Brain microvascular endothelial cell (primary cell): ENCODE measurements around the gene ZNF664.

ENCODE experiments used
- DNase-seq: peaks from one replicate; pipeline ENCODE4 v3.0.0-alpha.2; 2020
- H3K27ac ChIP-seq: fragments of 250-450 bp; sonication (Bioruptor Pico); 2 replicates; pipeline ENCODE4 v1.5.1; 2020; ENCODE audit warnings: mild to moderate bottlenecking, moderate library complexity
- H3K27me3 ChIP-seq: fragments of 250-450 bp; sonication (Bioruptor Pico); replicated peaks from 2 replicates; pipeline ENCODE4 v1.5.1; 2020; ENCODE audit warnings: mild to moderate bottlenecking
- H3K36me3 ChIP-seq: fragments of 250-450 bp; sonication (Bioruptor Pico); replicated peaks from 2 replicates; pipeline ENCODE4 v1.5.1; 2020; ENCODE audit warnings: mild to moderate bottlenecking
- H3K4me3 ChIP-seq: 2 replicates; pipeline ENCODE4 v1.5.1; 2011; ENCODE audit warnings: low read depth, mild to moderate bottlenecking, control low read depth, low read length, moderate library complexity
- CTCF ChIP-seq: IDR thresholded peaks from 2 replicates; pipeline ENCODE4 v1.5.1; 2011; ENCODE audit warnings: low read depth, mild to moderate bottlenecking, moderate library complexity, low read length, control low read depth, inconsistent platforms; ENCODE audit errors: missing control alignments
- in situ Hi-C: cut with HindIII; loops from 2 replicates; pipeline ENCODE4 v1.10.0; 2017; ENCODE audit warnings: low sequenced_read_pairs, low pct_ligation_motif_present

ZNF664 gene

GRCh38 chr12:124045671-124046455 is 72.8 kb downstream of the ZNF664 start:
- Histone ChIP-seq H3K36me3 (no peaks in the 10 kb centered on the region), H3K27ac (no peak overlapping the region), H3K27me3 (peaks cover 2% of the 10 kb centered on the region), H3K4me3 (no peak overlapping the region)
- no peak for DNase-seq
- in situ Hi-C loops: no loop called here
- no peak for TF ChIP-seq CTCF

- in situ Hi-C loops: no loop called here
- no peak for TF ChIP-seq CTCF
- H3K36me3 ChIP-seq: no peaks in the 10 kb centered on the region
- no peak overlapping the region for H3K4me3 ChIP-seq
- DNase-seq: no peak
- H3K27ac ChIP-seq: no peak overlapping the region
- peaks cover 2% of the 10 kb centered on the region for H3K27me3 ChIP-seq
Observed at GRCh38 chr12:124046456-124046740, 73.4 kb downstream of the ZNF664 start.

DNA sequence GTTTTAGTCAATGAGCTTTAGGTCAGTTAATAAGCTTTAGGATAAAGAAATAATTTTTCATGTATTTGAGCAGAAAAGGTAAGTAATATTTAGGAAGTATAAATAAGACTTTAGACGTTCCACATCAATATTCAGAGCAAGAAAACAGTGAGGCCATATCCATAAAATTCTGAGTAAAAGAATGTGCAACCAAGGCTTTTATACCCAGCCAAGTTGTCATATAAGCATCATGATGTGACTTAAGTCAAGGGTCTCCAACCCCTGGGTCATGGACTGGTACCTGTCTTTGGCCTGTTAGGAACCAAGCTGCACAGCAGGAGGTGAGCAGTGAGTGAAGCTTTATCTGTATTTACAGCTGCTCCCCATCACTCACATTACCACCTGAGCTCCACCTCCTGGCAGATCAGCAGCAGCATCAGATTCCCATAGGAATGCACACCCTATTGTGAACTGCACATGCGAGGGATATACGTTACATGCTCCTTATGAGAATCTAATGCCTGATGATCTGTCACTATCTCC is 74.1 kb downstream of the ZNF664 start:
- H3K4me3 ChIP-seq: no peak overlapping the region
- in situ Hi-C loops: no loop called here
- H3K36me3 ChIP-seq: no peaks in the 10 kb centered on the region
- H3K27ac ChIP-seq: no peak overlapping the region
- TF ChIP-seq CTCF: no peak
- H3K27me3 ChIP-seq: peaks cover 2% of the 10 kb centered on the region
- no peak for DNase-seq

GRCh38 chr12:124049451-124050094 is 76.6 kb downstream of the ZNF664 start:
- DNase-seq: no peak
- Histone ChIP-seq H3K4me3 (no peak overlapping the region), H3K36me3 (no peaks in the 10 kb centered on the region), H3K27ac (no peak overlapping the region), H3K27me3 (no peaks in the 10 kb centered on the region)
- TF ChIP-seq CTCF: no peak
- in situ Hi-C loops: no loop called here

- peak; percentile 87 for TF ChIP-seq CTCF
- in situ Hi-C loops: no loop called here
- DNase-seq: peak; percentile 58
- Histone ChIP-seq H3K36me3 (no peaks in the 10 kb centered on the region), H3K27me3 (no peaks in the 10 kb centered on the region), H3K4me3 (no peak overlapping the region), H3K27ac (no peak overlapping the region)
Observed at GRCh38 chr12:124053851-124054250, 80.8 kb downstream of the ZNF664 start.

DNA sequence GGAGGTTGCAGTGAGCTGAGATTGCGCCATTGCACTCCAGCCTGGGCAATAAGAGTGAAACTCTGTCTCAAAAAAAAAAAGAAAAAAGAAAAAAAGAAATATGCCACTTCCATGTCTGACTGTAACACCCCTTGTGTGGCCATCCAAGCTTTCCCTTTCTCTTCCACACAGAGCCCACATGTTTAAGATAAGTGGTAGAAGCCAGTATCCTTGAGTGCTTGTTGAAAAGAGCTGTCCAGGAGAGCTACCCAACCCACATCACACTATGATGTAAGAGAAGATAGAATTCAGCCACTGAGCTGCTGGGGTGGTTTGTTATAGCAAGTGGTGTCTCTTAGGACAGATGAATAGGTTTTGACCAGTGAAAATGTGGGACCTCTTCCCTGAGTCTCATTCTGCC is 82.1 kb downstream of the ZNF664 start:
- DNase-seq: no peak
- Histone ChIP-seq H3K27me3 (no peaks in the 10 kb centered on the region), H3K36me3 (no peaks in the 10 kb centered on the region), H3K4me3 (no peak overlapping the region), H3K27ac (no peak overlapping the region)
- TF ChIP-seq CTCF: no peak
- in situ Hi-C loops: no loop called here
